HepG2 (cell line): ENCODE results near the gene LEPROT. TPM values are rescaled to one million over a fixed set of nuclear protein-coding genes. Genes with fewer than 3 reads are reported as not detected.

ENCODE experiments used
- CCDC6 ChIP-seq: sonication (generic); formaldehyde crosslinking; IDR thresholded peaks from 2 replicates; pipeline ENCODE4 v1.8.1; 2022; ENCODE audit warnings: mild to moderate bottlenecking, missing genetic modification reagents, moderate library complexity
- E2F2 ChIP-seq: sonication (generic); formaldehyde crosslinking; IDR thresholded peaks from 2 replicates; pipeline ENCODE4 v1.4.0; 2020; ENCODE audit warnings: missing genetic modification reagents, borderline replicate concordance
- HDAC6 ChIP-seq: fragments of 200-600 bp; sonication (generic); IDR thresholded peaks from 2 replicates; pipeline ENCODE4 v1.7.0; 2017; ENCODE audit warnings: mild to moderate bottlenecking, antibody characterized with exemption, low read length, low read depth
- KDM2A ChIP-seq: sonication (generic); formaldehyde crosslinking; IDR thresholded peaks from 2 replicates; pipeline ENCODE4 v1.4.0; 2020; ENCODE audit warnings: low read depth, missing genetic modification reagents, borderline replicate concordance
- MXI1 ChIP-seq: IDR thresholded peaks from 3 replicates; pipeline ENCODE4 v1.6.1; 2012; ENCODE audit warnings: low read depth, low read length, inconsistent platforms, borderline replicate concordance
- NR2F6 ChIP-seq, 2 experiments: IDR thresholded peaks; 2 replicates each; pipeline ENCODE4 v1.6.1; 2016; ENCODE audit warnings: antibody characterized with exemption in 1 of 2, mild to moderate bottlenecking in 1 of 2
- RBAK ChIP-seq: sonication (generic); formaldehyde crosslinking; IDR thresholded peaks from 2 replicates; pipeline ENCODE4 v1.5.1; 2020; ENCODE audit warnings: mild to moderate bottlenecking, missing genetic modification reagents
- RXRB ChIP-seq: IDR thresholded peaks from 2 replicates; pipeline ENCODE4 v1.6.1; 2016; ENCODE audit warnings: borderline replicate concordance, missing genetic modification reagents, missing compliant biosample characterization
- SSRP1 ChIP-seq: IDR thresholded peaks from 2 replicates; pipeline ENCODE4 v1.6.1; 2016; ENCODE audit warnings: control low read depth
- ZNF501 ChIP-seq: sonication (generic); formaldehyde crosslinking; IDR thresholded peaks from 2 replicates; pipeline ENCODE4 v1.5.1; 2020; ENCODE audit warnings: mild to moderate bottlenecking, moderate library complexity, missing genetic modification reagents
- ZNF557 ChIP-seq: sonication (generic); formaldehyde crosslinking; IDR thresholded peaks from 2 replicates; pipeline ENCODE4 v1.4.0; 2020; ENCODE audit warnings: missing genetic modification reagents
- ZNF710 ChIP-seq: sonication (generic); formaldehyde crosslinking; IDR thresholded peaks from 2 replicates; pipeline ENCODE4 v1.5.0; 2020; ENCODE audit warnings: mild to moderate bottlenecking, missing genetic modification reagents, borderline replicate concordance
- ZNF790 ChIP-seq: sonication (generic); formaldehyde crosslinking; IDR thresholded peaks from 2 replicates; pipeline ENCODE4 v1.8.0; 2022; ENCODE audit warnings: missing genetic modification reagents, mild to moderate bottlenecking, borderline replicate concordance
- ZNF878 ChIP-seq: sonication (generic); formaldehyde crosslinking; IDR thresholded peaks from 2 replicates; pipeline ENCODE4 v1.8.1; 2023; ENCODE audit warnings: mild to moderate bottlenecking, missing genetic modification reagents, moderate library complexity
- polyA plus RNA-seq, 8 experiments: library from polyadenylated mRNA; depleted of rRNA in 3 of 8; stranded (reverse) in 7 of 8; unstranded in 1 of 8; fragments of >200 nt; fragmentation: Illumina TruSeq in 4 of 8; extraction: Trizol in 4 of 8; gene quantifications; 2 replicates each; pipeline versions ENCODE4 v1.2.1 to v1.2.3, GENCODE V29; 2011 to 2016; ENCODE audit warnings: low read depth in 4 of 8, missing spikeins in 1 of 8, mixed read lengths in 1 of 8; ENCODE audit not compliant: insufficient read depth in 1 of 8
- total RNA-seq, 5 experiments: library from RNA; depleted of rRNA; stranded (reverse); fragments of >200 nt; fragmentation: Illumina TruSeq; extraction: Trizol; gene quantifications; 2 replicates each; pipeline ENCODE4 v1.2.3, GENCODE V29; 2016; ENCODE audit warnings: low read depth in 1 of 5
- TF ChIP-seq, protein P1 (sequence below), 2 experiments: fragments of 450-650 bp in 1 of 2; sonication (generic) in 1 of 2; formaldehyde crosslinking in 1 of 2; IDR thresholded peaks; 2 replicates each; pipeline versions ENCODE4 v1.6.1 to v1.8.0; 2016 to 2022; ENCODE audit warnings: antibody characterized with exemption in 1 of 2, mild to moderate bottlenecking in 1 of 2, missing genetic modification reagents in 1 of 2

Gene LEPROT
- total and polyA plus RNA-seq, 2 of the 13 experiments (the other 11 are each of a cell fraction or from before 2014, with no cell fraction given) = 36.8 to 51.4 TPM

DNA sequence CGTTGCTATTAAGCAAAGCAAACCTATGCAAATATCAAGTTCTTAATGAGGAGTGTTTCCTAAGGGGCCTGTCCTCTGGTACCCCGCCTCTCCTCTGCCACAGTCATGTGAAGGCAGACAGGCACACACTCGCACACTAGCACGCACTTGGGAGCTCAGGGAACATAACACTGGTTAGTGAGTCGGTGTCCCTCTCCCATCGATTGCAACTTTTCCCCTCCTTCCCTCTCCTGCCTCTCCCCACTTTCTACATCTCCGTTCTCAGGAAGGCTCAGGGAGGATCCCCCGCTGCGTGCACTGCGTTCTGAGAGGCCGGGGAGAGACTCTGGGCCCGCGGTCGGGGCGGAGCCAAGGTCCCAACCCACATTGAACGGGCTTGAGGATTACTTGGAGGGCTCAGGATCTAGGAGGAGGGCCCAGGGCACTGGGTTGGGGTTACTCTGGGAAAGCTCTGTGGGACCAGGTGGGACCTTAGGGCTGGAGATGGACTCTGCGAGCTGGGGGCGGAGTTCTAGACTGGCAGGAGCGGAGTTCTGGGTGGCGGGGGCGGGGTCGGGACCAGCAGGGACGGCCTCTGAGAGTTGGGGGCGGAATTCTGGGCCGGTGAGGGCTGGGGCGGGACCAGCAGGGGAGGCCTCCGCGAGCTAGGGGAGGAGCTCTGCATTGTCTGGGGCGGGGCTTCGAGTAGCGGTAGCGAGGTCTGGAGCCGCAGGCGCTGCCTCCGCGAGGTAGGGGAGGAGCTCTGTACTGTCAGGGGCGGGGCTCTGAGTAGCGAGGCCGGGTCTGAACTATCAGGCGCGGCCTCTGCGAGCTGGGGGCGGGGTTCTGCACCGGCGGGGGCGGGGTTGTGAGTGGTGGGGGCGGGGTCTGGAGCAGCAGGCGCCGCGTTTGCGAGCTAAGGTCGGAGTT is 533 bp upstream of the LEPROT start (continued):
- TF ChIP-seq, protein P1, sequence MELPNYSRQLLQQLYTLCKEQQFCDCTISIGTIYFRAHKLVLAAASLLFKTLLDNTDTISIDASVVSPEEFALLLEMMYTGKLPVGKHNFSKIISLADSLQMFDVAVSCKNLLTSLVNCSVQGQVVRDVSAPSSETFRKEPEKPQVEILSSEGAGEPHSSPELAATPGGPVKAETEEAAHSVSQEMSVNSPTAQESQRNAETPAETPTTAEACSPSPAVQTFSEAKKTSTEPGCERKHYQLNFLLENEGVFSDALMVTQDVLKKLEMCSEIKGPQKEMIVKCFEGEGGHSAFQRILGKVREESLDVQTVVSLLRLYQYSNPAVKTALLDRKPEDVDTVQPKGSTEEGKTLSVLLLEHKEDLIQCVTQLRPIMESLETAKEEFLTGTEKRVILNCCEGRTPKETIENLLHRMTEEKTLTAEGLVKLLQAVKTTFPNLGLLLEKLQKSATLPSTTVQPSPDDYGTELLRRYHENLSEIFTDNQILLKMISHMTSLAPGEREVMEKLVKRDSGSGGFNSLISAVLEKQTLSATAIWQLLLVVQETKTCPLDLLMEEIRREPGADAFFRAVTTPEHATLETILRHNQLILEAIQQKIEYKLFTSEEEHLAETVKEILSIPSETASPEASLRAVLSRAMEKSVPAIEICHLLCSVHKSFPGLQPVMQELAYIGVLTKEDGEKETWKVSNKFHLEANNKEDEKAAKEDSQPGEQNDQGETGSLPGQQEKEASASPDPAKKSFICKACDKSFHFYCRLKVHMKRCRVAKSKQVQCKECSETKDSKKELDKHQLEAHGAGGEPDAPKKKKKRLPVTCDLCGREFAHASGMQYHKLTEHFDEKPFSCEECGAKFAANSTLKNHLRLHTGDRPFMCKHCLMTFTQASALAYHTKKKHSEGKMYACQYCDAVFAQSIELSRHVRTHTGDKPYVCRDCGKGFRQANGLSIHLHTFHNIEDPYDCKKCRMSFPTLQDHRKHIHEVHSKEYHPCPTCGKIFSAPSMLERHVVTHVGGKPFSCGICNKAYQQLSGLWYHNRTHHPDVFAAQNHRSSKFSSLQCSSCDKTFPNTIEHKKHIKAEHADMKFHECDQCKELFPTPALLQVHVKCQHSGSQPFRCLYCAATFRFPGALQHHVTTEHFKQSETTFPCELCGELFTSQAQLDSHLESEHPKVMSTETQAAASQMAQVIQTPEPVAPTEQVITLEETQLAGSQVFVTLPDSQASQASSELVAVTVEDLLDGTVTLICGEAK (IDR thresholded peaks at IDR 0.05) = no peak
- TF ChIP-seq, protein P1 (CRISPR knock-in tag; IDR thresholded peaks at IDR 0.05) = no peak
- TF ChIP-seq SSRP1 = no peak
- peak; percentile 62; the same call in 1 of the 2 replicates for TF ChIP-seq ZNF501 (CRISPR knock-in tag)
- TF ChIP-seq CCDC6 (CRISPR knock-in tag) = no peak
- TF ChIP-seq ZNF878 (CRISPR knock-in tag) = no peak; the same call in 1 of the 2 replicates
- TF ChIP-seq ZNF790 (CRISPR knock-in tag) = no peak
- TF ChIP-seq E2F2 (CRISPR knock-in tag) = no peak
- no peak; the same call in 1 of the 2 replicates for TF ChIP-seq KDM2A (CRISPR knock-in tag)
- TF ChIP-seq ZNF710 (CRISPR knock-in tag) = no peak
- no peak for TF ChIP-seq ZNF557 (CRISPR knock-in tag)
- TF ChIP-seq NR2F6 (IDR thresholded peaks at IDR 0.05) = no peak
- TF ChIP-seq NR2F6 (CRISPR knock-in tag; IDR thresholded peaks at IDR 0.05) = no peak
- TF ChIP-seq HDAC6 = no peak
- 0 out of 3 replicates have a peak, but pooled peaks have one; percentile 5 for TF ChIP-seq MXI1
- TF ChIP-seq RBAK = no peak
- no peak for TF ChIP-seq RXRB (CRISPR knock-in tag)
